ENCODE measurements around the gene SAT1. TPM values are rescaled to one million over a fixed set of nuclear protein-coding genes. Genes with fewer than 3 reads are reported as not detected.

SAT1 gene
- total RNA-seq, 4 donors from 2014 or later = 183 to 212 (median 195) TPM

- no peak for DNase-seq (ENCODE audit: low spot score in 2 of 2)
- WGBS, 2 donors = 38 to 63% methylated on average over 3 of the region's 3 CpGs
- intact Hi-C loops (cut with DNase I; ENCODE audit: low total_unique reads) = no loop called here
- H3K4me3 ChIP-seq (ENCODE audit: low read depth, poor library complexity, severe bottlenecking) = no peak overlapping the region
- TF ChIP-seq CTCF (IDR thresholded peaks at IDR 0.05) = no peak
- no peak for TF ChIP-seq POLR2A (IDR thresholded peaks at IDR 0.05)
These were observed 39.4 kb downstream of the SAT1 start for GRCh38 chrX:23822397-23822796.

GRCh38 chrX:23822841-23823240 is 39.9 kb downstream of the SAT1 start:
- WGBS, 2 donors = 65 to 76% methylated on average over 6 of the region's 6 CpGs
- no peak overlapping the region for H3K4me3 ChIP-seq (ENCODE audit: low read depth, poor library complexity, severe bottlenecking)
- DNase-seq (ENCODE audit: low spot score in 2 of 2) = no peak
- no peak for TF ChIP-seq POLR2A (IDR thresholded peaks at IDR 0.05)
- intact Hi-C loops (cut with DNase I; ENCODE audit: low total_unique reads) = no loop called here

- no peak overlapping the region for H3K4me3 ChIP-seq (ENCODE audit: low read depth, poor library complexity, severe bottlenecking)
- TF ChIP-seq POLR2A (IDR thresholded peaks at IDR 0.05) (no peak), CTCF (IDR thresholded peaks at IDR 0.05) (no peak)
- intact Hi-C loops (cut with DNase I; ENCODE audit: low total_unique reads) = no loop called here
- no peak for DNase-seq (ENCODE audit: low spot score in 2 of 2)
These were observed 42.7 kb downstream of the SAT1 start for GRCh38 chrX:23825675-23826074.

GRCh38 chrX:23826216-23826615 is 43.2 kb downstream of the SAT1 start:
- intact Hi-C loops (cut with DNase I; ENCODE audit: low total_unique reads) = no loop called here
- 74 to 82% methylated on average over 3 of the region's 3 CpGs for WGBS, 2 donors
- TF ChIP-seq POLR2A (IDR thresholded peaks at IDR 0.05) = no peak
- TF ChIP-seq CTCF (IDR thresholded peaks at IDR 0.05) = no peak

GRCh38 chrX:23826653-23827052 is 43.7 kb downstream of the SAT1 start:
- H3K4me3 ChIP-seq (ENCODE audit: low read depth, poor library complexity, severe bottlenecking) = no peak overlapping the region
- no peak for DNase-seq (ENCODE audit: low spot score in 2 of 2)
- TF ChIP-seq CTCF (IDR thresholded peaks at IDR 0.05) (no peak), POLR2A (IDR thresholded peaks at IDR 0.05) (no peak)
- intact Hi-C loops (cut with DNase I; ENCODE audit: low total_unique reads) = no loop called here

More at GRCh38 chrX:23826216-23826615, 43.2 kb downstream of the SAT1 start:
- no peak for DNase-seq (ENCODE audit: low spot score in 2 of 2)
- H3K4me3 ChIP-seq (ENCODE audit: low read depth, poor library complexity, severe bottlenecking) = no peak overlapping the region

- TF ChIP-seq CTCF (IDR thresholded peaks at IDR 0.05) = no peak
- TF ChIP-seq POLR2A (IDR thresholded peaks at IDR 0.05) = no peak
- intact Hi-C loops (cut with DNase I; ENCODE audit: low total_unique reads) = no loop called here
- no peak overlapping the region for H3K4me3 ChIP-seq (ENCODE audit: low read depth, poor library complexity, severe bottlenecking)
- 90 to 93% methylated on average over 5 of the region's 5 CpGs for WGBS, 2 donors
- DNase-seq (ENCODE audit: low spot score in 2 of 2) = no peak
These were observed 45.9 kb downstream of the SAT1 start for GRCh38 chrX:23828881-23829280.
